A673 (cell line): Measurements from ENCODE around the gene MYO1D.

Source experiments
- CTCF ChIP-seq: fragments of 300-800, 200-600 bp; sonication (generic); conservative IDR thresholded peaks from 2 replicates; pipeline ENCODE4 v1.5.1; 2017; ENCODE audit warnings: low read depth, mild to moderate bottlenecking, antibody characterized with exemption, low read length, moderate library complexity, mixed read lengths
- EZH2 ChIP-seq: fragments of 200-600 bp; sonication (generic); IDR thresholded peaks from 2 replicates; pipeline ENCODE4 v1.6.1; 2017; ENCODE audit warnings: borderline replicate concordance, low read depth, mild to moderate bottlenecking, mixed read lengths, antibody characterized with exemption, low read length; ENCODE audit not compliant: poor library complexity, severe bottlenecking

- TF ChIP-seq CTCF (no peak), EZH2 (no peak)
These were observed 424.6 kb downstream of the MYO1D start for GRCh38 chr17:32452281-32452680.
